Kidney (tissue), 14 donors: ENCODE measurements around the gene NPL. TPM values are rescaled to one million over a fixed set of nuclear protein-coding genes. Genes with fewer than 3 reads are reported as not detected.

Experiments
- DNase-seq, 5 donors: peaks; one replicate each; pipeline ENCODE4 v3.0.0-alpha.2; 2013 to 2020
- FAIRE-seq: peaks from 2 replicates; lab custom pipeline; 2012; peaks lifted over from hg19 to GRCh38; lab: Jason Lieb, UNC
- H3K27ac ChIP-seq, 2 donors: one replicate each; pipeline ENCODE4 v1.7.0; 2013; ENCODE audit warnings: low read depth in 2 of 2, low read length in 2 of 2, inconsistent platforms in 1 of 2
- H3K27me3 ChIP-seq: one replicate; pipeline ENCODE4 v1.7.1; 2013; ENCODE audit warnings: low read length, inconsistent platforms; ENCODE audit not compliant: control insufficient read depth, insufficient read depth
- H3K36me3 ChIP-seq, 3 donors: one replicate each; pipeline versions ENCODE4 v1.7.0 to v1.7.1; 2013; ENCODE audit warnings: low read length in 3 of 3, control low read depth in 1 of 3, inconsistent platforms in 1 of 3; ENCODE audit not compliant: insufficient read depth in 3 of 3, control insufficient read depth in 2 of 3
- H3K4me1 ChIP-seq, 3 donors: one replicate each; pipeline versions ENCODE4 v1.7.0 to v1.7.1; 2013; ENCODE audit warnings: low read length in 3 of 3, inconsistent platforms in 1 of 3, low read depth in 1 of 3; ENCODE audit not compliant: control insufficient read depth in 2 of 3, insufficient read depth in 2 of 3
- H3K4me3 ChIP-seq, 3 donors: one replicate each; pipeline versions ENCODE4 v1.7.0 to v1.8.1; 2013; ENCODE audit warnings: low read length in 3 of 3, control low read depth in 1 of 3, inconsistent platforms in 1 of 3
- H3K9ac ChIP-seq, 3 donors: one replicate each; pipeline versions ENCODE4 v1.7.0 to v1.7.1; 2013; ENCODE audit warnings: low read length in 3 of 3, control low read depth in 1 of 3, inconsistent platforms in 1 of 3
- H3K9me3 ChIP-seq, 3 donors: one replicate each; pipeline versions ENCODE4 v1.7.0 to v1.7.1; 2013; ENCODE audit warnings: low read length in 3 of 3, control low read depth in 1 of 3, inconsistent platforms in 1 of 3; ENCODE audit not compliant: control insufficient read depth in 2 of 3, insufficient read depth in 1 of 3
- intact Hi-C: fragments of 100-400 bp; cut with DNase I; formaldehyde crosslinking; loops from one replicate; pipeline ENCODE4 v1.11.1; 2022
- polyA plus RNA-seq: library from polyadenylated mRNA; stranded (reverse); fragments of 350-450 nt; fragmentation: Illumina TruSeq; extraction: RNeasy Lipid Tissue Mini Kit (QIAGEN cat#74804); gene quantifications from one replicate; pipeline ENCODE4 v1.2.3, GENCODE V29; 2014; ENCODE audit warnings: low read depth, low replicate concordance; ENCODE audit not compliant: insufficient read depth
- total RNA-seq: library from RNA; stranded (reverse); fragmentation: NEBNext Ultra II Directional; extraction: Animal tissue kit (Norgen Biotek cat#: 25700); gene quantifications from one replicate; pipeline ENCODE4 v1.2.1, GENCODE V29; 2021
- TF ChIP-seq, protein P1 (sequence below): IDR thresholded peaks from 3 replicates; pipeline ENCODE4 v1.5.1; 2012; ENCODE audit warnings: mild to moderate bottlenecking, moderate library complexity, borderline replicate concordance; ENCODE audit not compliant: insufficient read depth; ENCODE audit errors: extremely low read depth
- donor health status: control.
- donor health status: control.
- donor health status: control.
- donor health status: control.
- donor health status: control.
- donor health status: DM: yes; HTN: yes; CAD: no.
- donor health status: Normal renal cell carcinoma (clear cell type).

The NPL gene
- total and polyA plus RNA-seq, 2 donors from 2014 or later, result 15.7 to 69.4 TPM

DNA sequence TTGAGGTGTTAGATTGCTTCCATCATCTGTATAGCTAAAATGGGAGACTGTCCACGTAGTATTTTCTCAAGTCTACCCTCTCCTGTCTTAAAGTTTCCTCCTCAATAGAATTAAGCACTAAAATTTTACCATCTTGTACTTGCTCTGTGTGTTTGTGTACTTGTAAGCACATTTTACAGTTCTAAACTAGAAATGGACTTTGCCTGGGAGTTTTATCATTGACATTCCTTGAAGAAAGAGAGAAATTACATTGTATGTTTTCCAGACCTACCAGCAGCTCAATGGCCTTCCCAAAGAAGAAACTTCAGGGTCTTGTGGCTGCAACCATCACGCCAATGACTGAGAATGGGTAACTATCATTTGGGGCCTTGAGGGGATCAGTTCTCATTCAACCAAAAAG is 4.5 kb downstream of the NPL start:
- DNase-seq (no peak), FAIRE-seq (no peak)
- Histone ChIP-seq H3K36me3 (peaks cover 0 to 4% (median 0%) of the 10 kb centered on the region in 3 donors), H3K27me3 (no peaks in the 10 kb centered on the region), H3K9me3 (no peaks in the 10 kb centered on the region), H3K9ac (no peak overlapping the region), H3K4me3 (peak overlapping the region in 1 of 3 donors; percentile 11), H3K27ac (peak overlapping the region in 1 of 2 donors; percentile 75), H3K4me1 (peaks cover 0 to 7% (median 7%) of the 10 kb centered on the region in 3 donors)
- TF ChIP-seq, protein P1, sequence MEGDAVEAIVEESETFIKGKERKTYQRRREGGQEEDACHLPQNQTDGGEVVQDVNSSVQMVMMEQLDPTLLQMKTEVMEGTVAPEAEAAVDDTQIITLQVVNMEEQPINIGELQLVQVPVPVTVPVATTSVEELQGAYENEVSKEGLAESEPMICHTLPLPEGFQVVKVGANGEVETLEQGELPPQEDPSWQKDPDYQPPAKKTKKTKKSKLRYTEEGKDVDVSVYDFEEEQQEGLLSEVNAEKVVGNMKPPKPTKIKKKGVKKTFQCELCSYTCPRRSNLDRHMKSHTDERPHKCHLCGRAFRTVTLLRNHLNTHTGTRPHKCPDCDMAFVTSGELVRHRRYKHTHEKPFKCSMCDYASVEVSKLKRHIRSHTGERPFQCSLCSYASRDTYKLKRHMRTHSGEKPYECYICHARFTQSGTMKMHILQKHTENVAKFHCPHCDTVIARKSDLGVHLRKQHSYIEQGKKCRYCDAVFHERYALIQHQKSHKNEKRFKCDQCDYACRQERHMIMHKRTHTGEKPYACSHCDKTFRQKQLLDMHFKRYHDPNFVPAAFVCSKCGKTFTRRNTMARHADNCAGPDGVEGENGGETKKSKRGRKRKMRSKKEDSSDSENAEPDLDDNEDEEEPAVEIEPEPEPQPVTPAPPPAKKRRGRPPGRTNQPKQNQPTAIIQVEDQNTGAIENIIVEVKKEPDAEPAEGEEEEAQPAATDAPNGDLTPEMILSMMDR, result no peak
- intact Hi-C loops, result no loop called here

DNA sequence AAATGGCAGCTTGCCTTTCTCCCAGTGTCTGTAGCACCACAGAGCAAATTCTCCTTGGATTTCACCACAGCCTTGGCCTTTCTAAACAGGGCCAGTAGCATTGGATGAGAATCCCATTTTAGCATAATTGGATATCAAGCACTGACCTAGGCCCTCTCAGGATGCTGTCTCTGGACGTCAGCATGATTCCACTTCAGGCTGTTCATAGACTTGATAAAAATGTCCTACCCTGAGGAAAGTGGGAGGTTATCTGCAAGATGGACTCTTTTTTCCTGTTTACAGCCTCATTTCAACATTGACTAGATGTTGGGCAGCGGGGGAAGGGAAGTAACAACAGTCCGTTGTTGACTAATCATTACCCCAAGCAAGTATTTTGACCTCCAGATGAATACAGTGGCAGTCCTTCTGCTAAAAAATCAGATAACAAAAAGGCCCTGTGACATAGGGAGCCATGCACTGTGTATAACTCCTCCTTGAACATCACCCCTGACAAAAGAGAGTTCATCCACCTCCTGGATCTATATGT is 5.2 kb downstream of the NPL start:
- no peak overlapping the region for H3K9ac ChIP-seq
- no peaks in the 10 kb centered on the region for H3K27me3 ChIP-seq
- intact Hi-C loops, result no loop called here
- H3K4me1 ChIP-seq, result peaks cover 0 to 7% (median 6%) of the 10 kb centered on the region in 3 donors
- no peak for DNase-seq
- TF ChIP-seq, protein P1, result no peak
- H3K27ac ChIP-seq, result peak overlapping the region; percentile 63 to 75
- FAIRE-seq, result no peak
- H3K4me3 ChIP-seq, result peak overlapping the region in 1 of 3 donors; percentile 19
- no peaks in the 10 kb centered on the region for H3K9me3 ChIP-seq
- H3K36me3 ChIP-seq, result peaks cover 0 to 4% (median 0%) of the 10 kb centered on the region in 3 donors

DNA sequence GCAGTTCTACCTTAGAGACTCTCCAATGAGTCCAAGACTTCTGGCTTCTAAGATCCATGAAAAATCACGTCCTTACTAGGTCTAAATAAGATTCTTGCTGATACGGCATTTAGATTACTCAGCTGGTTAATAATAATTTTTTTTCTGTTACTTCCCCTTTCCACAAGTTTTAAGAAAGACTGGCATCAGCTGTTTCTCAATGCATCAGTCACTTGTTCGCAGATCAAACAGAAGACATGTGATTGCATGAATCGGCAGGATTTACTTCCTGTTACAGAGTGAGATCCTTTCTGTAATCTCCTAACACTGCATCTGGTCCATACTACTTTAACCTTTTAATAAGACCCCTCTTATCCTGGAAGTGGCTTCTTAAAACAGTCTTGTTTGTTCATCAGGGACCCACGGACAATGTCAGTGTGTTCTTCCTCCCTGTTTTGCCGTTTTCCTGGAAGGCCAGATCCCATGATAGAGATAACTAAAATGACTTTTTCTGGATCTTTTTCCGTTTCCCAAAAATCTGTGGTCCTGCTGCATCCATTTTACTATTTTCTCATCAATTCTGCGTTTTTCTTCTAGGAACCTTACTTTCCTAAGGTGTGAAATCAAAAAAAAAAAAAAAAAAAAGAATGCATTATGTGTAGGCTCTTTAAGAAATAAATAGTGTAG is 6.1 kb downstream of the NPL start:
- intact Hi-C loops, result no loop called here
- FAIRE-seq, result no peak
- Histone ChIP-seq H3K36me3 (peaks cover 0 to 4% (median 0%) of the 10 kb centered on the region in 3 donors), H3K4me3 (no peak overlapping the region), H3K9ac (no peak overlapping the region), H3K27ac (peak overlapping the region; percentile 11 to 39), H3K27me3 (no peaks in the 10 kb centered on the region), H3K4me1 (peaks cover 0 to 7% (median 3%) of the 10 kb centered on the region in 3 donors), H3K9me3 (no peaks in the 10 kb centered on the region)
- DNase-seq, result peak in 1 of 5 donors; percentile 15
- TF ChIP-seq, protein P1, result no peak
